H9 (cell line): ENCODE measurements around the gene FAM204A. TPM values are rescaled to one million over a fixed set of nuclear protein-coding genes. Genes with fewer than 3 reads are reported as not detected.

Source experiments
- DNase-seq: peaks from one replicate; pipeline ENCODE4 v3.0.0-alpha.2; 2017
- H2AFZ ChIP-seq: one replicate; pipeline ENCODE4 v1.6.1; 2013; ENCODE audit warnings: mild to moderate bottlenecking, low read length, control low read depth, moderate library complexity
- H2AK5ac ChIP-seq: 2 replicates; pipeline ENCODE4 v1.6.1; 2013; ENCODE audit warnings: low read length, control low read depth, mixed read lengths; ENCODE audit not compliant: insufficient read length
- H2BK120ac ChIP-seq: one replicate; pipeline ENCODE4 v1.6.1; 2013; ENCODE audit warnings: low read depth, mild to moderate bottlenecking, low read length, control low read depth, inconsistent platforms; ENCODE audit not compliant: poor library complexity, severe bottlenecking
- H2BK12ac ChIP-seq: 2 replicates; pipeline ENCODE4 v1.6.1; 2013; ENCODE audit warnings: low read length, control low read depth, mixed read lengths, low read depth; ENCODE audit not compliant: insufficient read length
- H2BK15ac ChIP-seq: 2 replicates; pipeline ENCODE4 v1.6.1; 2013; ENCODE audit warnings: low read depth, low read length, control low read depth
- H2BK20ac ChIP-seq: one replicate; pipeline ENCODE4 v1.6.1; 2013; ENCODE audit warnings: low read depth, mild to moderate bottlenecking, low read length, control low read depth, inconsistent platforms; ENCODE audit not compliant: poor library complexity, severe bottlenecking
- H2BK5ac ChIP-seq: 2 replicates; pipeline ENCODE4 v1.6.1; 2013; ENCODE audit warnings: low read length, control low read depth, mixed read lengths; ENCODE audit not compliant: insufficient read length
- H3K14ac ChIP-seq: 2 replicates; pipeline ENCODE4 v1.6.1; 2013; ENCODE audit warnings: low read length, control low read depth; ENCODE audit not compliant: insufficient read depth
- H3K18ac ChIP-seq: 2 replicates; pipeline ENCODE4 v1.6.1; 2013; ENCODE audit warnings: low read depth, mild to moderate bottlenecking, mixed read lengths, low read length, control low read depth; ENCODE audit not compliant: insufficient read length
- H3K23ac ChIP-seq: 2 replicates; pipeline ENCODE4 v1.6.1; 2013; ENCODE audit warnings: low read length, control low read depth, mixed read lengths, low read depth; ENCODE audit not compliant: insufficient read length
- H3K23me2 ChIP-seq: 2 replicates; pipeline ENCODE4 v1.6.1; 2013; ENCODE audit warnings: low read depth, mild to moderate bottlenecking, mixed read lengths, low read length, control low read depth; ENCODE audit not compliant: insufficient read length, poor library complexity, severe bottlenecking
- H3K27ac ChIP-seq: 2 replicates; pipeline ENCODE4 v1.5.1; 2013; ENCODE audit warnings: low read length, control low read depth, mixed read lengths, low read depth; ENCODE audit not compliant: insufficient read length
- H3K27me3 ChIP-seq: 2 replicates; pipeline ENCODE4 v1.6.1; 2013; ENCODE audit warnings: low read length, control low read depth, inconsistent platforms; ENCODE audit not compliant: insufficient read depth
- H3K4ac ChIP-seq: 2 replicates; pipeline ENCODE4 v1.6.1; 2013; ENCODE audit warnings: low read depth, mild to moderate bottlenecking, control low read depth, inconsistent platforms, low read length, moderate library complexity
- H3K4me1 ChIP-seq: 2 replicates; pipeline ENCODE4 v1.6.1; 2013; ENCODE audit warnings: low read length, control low read depth, inconsistent platforms; ENCODE audit not compliant: insufficient read depth
- H3K4me2 ChIP-seq: 2 replicates; pipeline ENCODE4 v1.6.1; 2013; ENCODE audit warnings: low read length, control low read depth, mixed read lengths; ENCODE audit not compliant: insufficient read length, insufficient read depth
- H3K56ac ChIP-seq: 2 replicates; pipeline ENCODE4 v1.6.1; 2013; ENCODE audit warnings: low read depth, mild to moderate bottlenecking, mixed read lengths, low read length, control low read depth; ENCODE audit not compliant: insufficient read length
- H3K79me1 ChIP-seq: 2 replicates; pipeline ENCODE4 v1.6.1; 2013; ENCODE audit warnings: low read depth, mild to moderate bottlenecking, moderate library complexity, low read length, control low read depth, inconsistent platforms; ENCODE audit not compliant: insufficient read depth, poor library complexity, severe bottlenecking
- H3K79me2 ChIP-seq: 2 replicates; pipeline ENCODE4 v1.6.1; 2013; ENCODE audit warnings: low read length, control low read depth, inconsistent platforms; ENCODE audit not compliant: insufficient read depth
- H3K9ac ChIP-seq: 2 replicates; pipeline ENCODE4 v1.6.1; 2013; ENCODE audit warnings: low read length, control low read depth, mixed read lengths; ENCODE audit not compliant: insufficient read length; ENCODE audit errors: extremely low read depth
- H3K9me3 ChIP-seq: one replicate; pipeline ENCODE4 v1.6.1; 2013; ENCODE audit warnings: low read depth, low read length, inconsistent platforms; ENCODE audit not compliant: control insufficient read depth
- H3T11ph ChIP-seq: one replicate; pipeline ENCODE4 v1.6.1; 2013; ENCODE audit warnings: mild to moderate bottlenecking, low read length, control low read depth, inconsistent platforms
- H4K20me1 ChIP-seq: one replicate; pipeline ENCODE4 v1.6.1; 2013; ENCODE audit not compliant: control insufficient read depth, insufficient read length, insufficient read depth
- H4K5ac ChIP-seq: 2 replicates; pipeline ENCODE4 v1.6.1; 2013; ENCODE audit warnings: low read depth, mild to moderate bottlenecking, mixed read lengths, low read length, control low read depth; ENCODE audit not compliant: insufficient read length
- H4K8ac ChIP-seq: replicated peaks from 2 replicates; pipeline ENCODE4 v1.6.1; 2013; ENCODE audit warnings: low read length, control low read depth, mixed read lengths, low read depth; ENCODE audit not compliant: insufficient read length
- H4K91ac ChIP-seq: 2 replicates; pipeline ENCODE4 v1.6.1; 2013; ENCODE audit warnings: low read depth, mild to moderate bottlenecking, moderate library complexity, mixed read lengths, low read length, control low read depth; ENCODE audit not compliant: insufficient read length
- H3K27ac Mint-ChIP-seq, 3 experiments: 2 replicates in 2 of 3; 3 replicates in 1 of 3; pipeline ENCODE4 v1.8.0; 2020 to 2021; ENCODE audit warnings: mixed read lengths in 3 of 3, mild to moderate bottlenecking in 1 of 3, moderate library complexity in 1 of 3
- H3K27me3 Mint-ChIP-seq: 2 replicates; pipeline ENCODE4 v1.8.0; 2021; ENCODE audit warnings: low read depth, mild to moderate bottlenecking, moderate library complexity, mixed read lengths
- H3K36me3 Mint-ChIP-seq, 3 experiments: 2 replicates in 2 of 3; 3 replicates in 1 of 3; pipeline ENCODE4 v1.8.0; 2020 to 2021; ENCODE audit warnings: low read depth in 3 of 3, mixed read lengths in 3 of 3; ENCODE audit not compliant: insufficient read depth in 1 of 3
- H3K4me1 Mint-ChIP-seq, 2 experiments: 2 replicates each; pipeline ENCODE4 v1.8.0; 2020; ENCODE audit warnings: mixed read lengths in 2 of 2
- H3K4me3 Mint-ChIP-seq, 2 experiments: 2 replicates in 1 of 2; 3 replicates in 1 of 2; pipeline ENCODE4 v1.8.0; 2020 to 2021; ENCODE audit warnings: mild to moderate bottlenecking in 2 of 2, mixed read lengths in 2 of 2, moderate library complexity in 1 of 2
- H3K9me3 Mint-ChIP-seq, 2 experiments: 2 replicates in 1 of 2; 3 replicates in 1 of 2; pipeline ENCODE4 v1.8.0; 2020; ENCODE audit warnings: mild to moderate bottlenecking in 2 of 2, mixed read lengths in 2 of 2, moderate library complexity in 1 of 2
- WGBS: extraction: QIAGEN DNeasy Blood & Tissue Kit; methylation state at CpG from one replicate; pipeline ENCODE4 v1.1.7; 2013; ENCODE audit warnings: missing lambda C conversion rate, low lambda C conversion rate, mixed read lengths; ENCODE audit not compliant: insufficient read length; ENCODE audit errors: extremely low coverage; 5-methylcytosine and 5-hydroxymethylcytosine counted together
- total RNA-seq: library from RNA; stranded (reverse); gene quantifications from 2 replicates; pipeline ENCODE4 v1.2.1, GENCODE V29; 2021
- TF ChIP-seq, protein P1 (sequence below): fragments of 200-600 bp; sonication (generic); conservative IDR thresholded peaks from 3 replicates; pipeline ENCODE4 v1.8.0; 2021; ENCODE audit warnings: antibody characterized with exemption, mild to moderate bottlenecking

Gene FAM204A
- total RNA-seq, 1 experiment from 2014 or later, result 42.5 TPM

GRCh38 chr10:118286051-118286838, 55.9 kb downstream of the FAM204A start:
- H2AFZ ChIP-seq, result no peak overlapping the region
- H3T11ph ChIP-seq, result no peak overlapping the region

More at GRCh38 chr10:118286051-118286838, 55.9 kb downstream of the FAM204A start:
- TF ChIP-seq, protein P1, sequence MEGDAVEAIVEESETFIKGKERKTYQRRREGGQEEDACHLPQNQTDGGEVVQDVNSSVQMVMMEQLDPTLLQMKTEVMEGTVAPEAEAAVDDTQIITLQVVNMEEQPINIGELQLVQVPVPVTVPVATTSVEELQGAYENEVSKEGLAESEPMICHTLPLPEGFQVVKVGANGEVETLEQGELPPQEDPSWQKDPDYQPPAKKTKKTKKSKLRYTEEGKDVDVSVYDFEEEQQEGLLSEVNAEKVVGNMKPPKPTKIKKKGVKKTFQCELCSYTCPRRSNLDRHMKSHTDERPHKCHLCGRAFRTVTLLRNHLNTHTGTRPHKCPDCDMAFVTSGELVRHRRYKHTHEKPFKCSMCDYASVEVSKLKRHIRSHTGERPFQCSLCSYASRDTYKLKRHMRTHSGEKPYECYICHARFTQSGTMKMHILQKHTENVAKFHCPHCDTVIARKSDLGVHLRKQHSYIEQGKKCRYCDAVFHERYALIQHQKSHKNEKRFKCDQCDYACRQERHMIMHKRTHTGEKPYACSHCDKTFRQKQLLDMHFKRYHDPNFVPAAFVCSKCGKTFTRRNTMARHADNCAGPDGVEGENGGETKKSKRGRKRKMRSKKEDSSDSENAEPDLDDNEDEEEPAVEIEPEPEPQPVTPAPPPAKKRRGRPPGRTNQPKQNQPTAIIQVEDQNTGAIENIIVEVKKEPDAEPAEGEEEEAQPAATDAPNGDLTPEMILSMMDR, result no peak; the same call in 2 of the 3 replicates
- Histone ChIP-seq H3K4ac (no peak overlapping the region), H2BK15ac (no peak overlapping the region), H3K79me2 (no peaks in the 10 kb centered on the region), H4K8ac (no peak overlapping the region), H2BK120ac (no peak overlapping the region), H3K27ac (no peak overlapping the region), H3K56ac (no peak overlapping the region), H4K5ac (no peak overlapping the region), H3K79me1 (no peaks in the 10 kb centered on the region), H2AK5ac (no peak overlapping the region), H3K23ac (no peak overlapping the region), H2BK12ac (no peak overlapping the region), H3K9me3 (no peaks in the 10 kb centered on the region), H3K4me1 (no peaks in the 10 kb centered on the region), H4K91ac (no peak overlapping the region), H3K4me2 (no peak overlapping the region), H3K18ac (no peak overlapping the region), H3K23me2 (no peaks in the 10 kb centered on the region), H3K27me3 (no peaks in the 10 kb centered on the region), H3K9ac (no peak overlapping the region), H4K20me1 (no peaks in the 10 kb centered on the region), H2BK20ac (no peak overlapping the region), H2BK5ac (no peak overlapping the region), H3K14ac (no peak overlapping the region; the same call in 1 of the 2 replicates)
- Mint-ChIP-seq H3K27me3 (peaks cover 9% of the 10 kb centered on the region), H3K4me1 (peaks cover 7 to 9% of the 10 kb centered on the region in 2 experiments; a peak in 3 of 4 replicates), H3K9me3 (peaks cover 0 to 6% of the 10 kb centered on the region in 2 experiments; a peak in 3 of 5 replicates), H3K4me3 (no peak overlapping the region), H3K27ac (no peak overlapping the region; a peak in 2 of 7 replicates), H3K36me3 (no peaks in the 10 kb centered on the region; a peak in 2 of 7 replicates)
- DNase-seq, result no peak
- no CpG with 5 or more reads among the region's 17 CpGs for WGBS
